Stromal cell of bone marrow (primary cell): ENCODE data around the gene SLC27A2.

Experiments used
- DNase-seq: peaks from one replicate; pipeline ENCODE4 v3.0.0-alpha.2; 2012; ENCODE audit warnings: low read depth

SLC27A2 gene

DNA sequence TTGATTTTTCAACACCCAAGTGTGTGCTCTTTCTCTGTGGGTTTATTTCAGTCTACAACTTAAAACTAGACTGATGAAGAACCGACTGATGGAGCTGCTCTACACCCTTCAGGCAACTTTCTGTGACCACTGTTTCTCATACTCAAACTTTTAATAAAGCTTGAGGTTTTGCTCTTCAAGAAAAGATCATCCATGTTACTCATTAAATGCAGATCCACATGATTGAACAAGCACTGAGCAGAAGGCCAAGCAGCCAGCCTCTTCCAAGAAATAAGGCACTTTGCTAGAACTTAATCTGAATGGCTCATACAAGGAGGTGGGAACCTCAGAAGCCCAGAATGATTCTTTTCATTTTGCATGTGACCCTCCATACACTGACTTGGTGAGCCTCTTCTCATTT, 8.7 kb downstream of the SLC27A2 start:
- DNase-seq, result no peak

DNA sequence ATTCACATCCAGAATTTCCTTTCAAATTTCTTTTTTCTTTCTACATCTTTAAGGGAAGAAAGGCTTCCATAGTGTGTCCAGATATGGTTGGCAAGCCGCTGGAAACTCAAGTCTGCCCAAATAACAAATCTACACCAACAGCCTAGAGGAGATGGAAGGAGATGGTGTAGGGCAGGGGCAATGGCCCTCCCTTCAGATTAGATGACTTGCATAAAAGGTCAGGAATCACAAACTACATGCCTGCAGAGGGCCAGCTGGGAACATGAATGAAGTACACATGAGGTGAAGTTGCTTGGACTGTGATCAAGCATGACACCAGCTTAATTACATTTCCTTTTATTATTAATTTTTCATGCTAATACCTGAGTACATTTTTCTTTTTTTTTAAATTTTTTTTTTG, 10.2 kb downstream of the SLC27A2 start:
- DNase-seq, result no peak

DNA sequence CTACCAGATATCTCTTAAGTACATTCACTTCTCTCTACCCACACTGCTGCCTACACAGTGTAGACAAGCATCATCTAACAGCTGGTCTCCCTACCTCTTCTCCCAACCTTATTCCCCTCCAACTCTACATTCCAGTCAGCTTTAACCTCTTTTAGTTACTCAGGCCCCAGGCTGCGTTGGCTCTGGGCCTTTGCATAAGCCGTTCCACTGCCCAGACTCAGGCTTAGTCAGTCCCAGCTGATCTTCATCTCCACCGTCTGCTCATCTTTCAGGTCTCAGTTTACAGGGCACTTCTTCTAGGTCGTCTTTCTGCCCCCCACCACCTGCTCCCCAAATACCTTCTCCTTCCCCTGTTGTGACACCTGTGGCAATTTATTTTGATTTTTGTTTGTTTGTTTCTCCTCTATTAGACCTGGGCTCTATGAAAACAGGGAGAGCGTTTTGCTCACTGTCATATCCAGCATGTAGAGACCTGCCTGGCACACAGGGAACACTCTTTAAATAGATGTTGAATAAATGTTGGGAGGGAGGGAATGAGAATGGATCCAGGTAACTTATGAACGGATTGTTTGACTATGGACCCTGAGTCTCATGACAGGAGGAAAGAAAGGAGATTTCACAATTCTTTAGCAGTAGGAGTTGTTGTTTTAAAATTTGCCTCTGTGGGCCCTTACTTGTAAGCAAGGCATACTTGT, 11.1 kb downstream of the SLC27A2 start:
- DNase-seq, result no peak

DNA sequence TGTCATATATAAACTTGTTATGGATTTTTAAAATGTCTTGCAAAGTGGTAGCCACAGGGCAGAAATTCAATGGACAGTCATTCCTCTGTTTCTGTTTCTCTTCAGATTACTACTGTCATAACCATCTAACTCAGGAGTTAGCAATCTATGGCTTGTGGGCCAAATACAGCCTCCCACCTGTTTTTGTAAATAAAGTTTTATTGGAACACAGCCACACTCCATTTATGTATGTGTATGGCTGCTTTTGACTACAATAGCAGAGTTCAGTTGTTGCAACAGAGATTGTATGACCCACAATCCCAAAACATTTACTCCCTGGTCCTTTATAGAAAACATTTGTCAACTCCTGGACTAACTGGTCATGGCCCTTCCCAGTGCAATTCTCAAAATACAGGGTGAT, 20.0 kb downstream of the SLC27A2 start:
- no peak for DNase-seq

DNA sequence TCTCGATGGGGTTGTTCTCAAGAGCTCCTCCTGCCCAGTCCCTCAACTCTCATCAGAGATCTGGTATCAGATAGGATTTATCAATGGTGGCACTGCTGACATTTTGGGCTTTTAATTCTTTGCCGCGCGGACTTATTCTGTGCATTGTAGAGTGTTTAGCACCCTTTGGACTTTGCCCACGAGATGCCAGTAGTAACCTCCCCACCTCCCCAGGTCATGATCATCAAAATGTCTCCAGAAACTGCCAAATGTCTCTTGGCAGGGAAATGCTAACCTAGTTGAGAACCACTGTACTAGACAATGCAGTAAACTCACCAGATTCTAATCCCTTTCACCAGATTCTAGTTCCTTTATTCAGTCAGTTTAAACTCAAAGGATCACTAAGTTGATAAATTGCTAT, 24.0 kb downstream of the SLC27A2 start:
- DNase-seq, result no peak

DNA sequence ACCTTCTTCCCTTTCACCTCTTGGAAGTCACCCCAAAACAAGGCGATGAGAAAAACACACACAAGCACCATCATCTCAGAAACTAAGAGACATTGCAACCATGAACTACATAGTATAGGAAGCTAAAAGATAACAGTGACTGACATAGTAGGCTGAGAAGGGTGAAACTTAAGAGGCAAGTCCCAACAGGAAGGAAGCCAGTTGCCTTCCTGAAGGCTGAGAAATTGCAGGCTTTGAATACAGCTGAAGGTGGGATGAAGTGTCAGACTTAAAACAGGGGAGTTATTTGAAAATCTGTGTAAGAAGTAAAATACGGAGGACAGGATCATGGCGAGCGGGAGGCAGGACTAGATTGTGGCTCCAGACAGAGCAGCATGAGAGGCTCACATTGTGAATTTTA, 27.8 kb downstream of the SLC27A2 start:
- DNase-seq, result no peak

DNA sequence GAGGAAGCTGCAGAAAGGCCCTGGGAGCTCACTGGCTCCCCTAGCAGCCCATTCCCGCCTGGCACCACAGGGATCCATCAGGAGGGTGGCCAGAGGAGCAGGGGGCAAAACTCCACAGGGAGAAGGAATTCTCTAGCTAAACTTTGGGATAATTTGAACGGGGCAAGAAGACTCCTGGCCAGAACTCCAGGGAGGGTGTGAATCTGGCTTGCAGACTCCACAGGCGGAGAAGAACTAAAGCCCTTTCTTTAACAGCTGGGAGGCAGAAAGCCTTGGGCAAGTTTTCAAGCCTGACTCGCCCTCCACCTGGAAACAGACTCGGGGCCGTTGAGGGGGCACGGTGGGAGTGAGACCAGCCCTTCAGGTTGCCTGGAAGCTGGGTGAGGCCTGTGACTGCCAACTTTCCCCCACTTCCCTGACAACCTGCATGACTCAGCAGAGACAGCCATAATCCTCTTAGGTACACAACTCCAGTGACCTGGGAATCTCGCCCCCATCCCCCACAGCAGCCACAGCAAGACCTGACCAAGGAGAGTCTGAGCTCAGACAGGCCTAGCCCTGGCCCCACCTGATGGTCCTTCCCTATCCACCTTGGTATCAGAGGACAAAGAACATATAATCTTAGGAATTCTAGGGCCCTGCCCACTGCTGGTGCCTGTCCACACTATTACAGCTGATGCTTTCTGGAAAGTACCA, 28.6 kb downstream of the SLC27A2 start:
- DNase-seq, result no peak

DNA sequence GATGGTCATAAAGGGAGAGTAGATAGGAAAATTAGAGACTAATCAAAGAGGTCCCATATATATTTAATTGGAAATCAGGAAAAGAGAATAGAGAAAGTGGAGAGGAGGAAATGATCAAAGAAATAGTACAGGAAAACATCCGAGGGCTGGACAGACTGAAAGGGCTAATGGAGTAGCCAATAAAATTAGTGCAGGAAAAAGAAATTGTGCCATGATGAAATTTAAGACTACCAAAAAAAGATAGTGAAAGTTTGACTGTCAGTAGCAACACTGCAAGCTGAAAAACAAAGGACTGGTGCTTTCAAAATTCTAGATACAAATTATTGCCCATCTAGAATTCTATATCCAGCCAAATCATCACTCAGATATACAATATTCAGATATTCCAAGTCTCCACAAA, 36.3 kb downstream of the SLC27A2 start:
- no peak for DNase-seq

DNA sequence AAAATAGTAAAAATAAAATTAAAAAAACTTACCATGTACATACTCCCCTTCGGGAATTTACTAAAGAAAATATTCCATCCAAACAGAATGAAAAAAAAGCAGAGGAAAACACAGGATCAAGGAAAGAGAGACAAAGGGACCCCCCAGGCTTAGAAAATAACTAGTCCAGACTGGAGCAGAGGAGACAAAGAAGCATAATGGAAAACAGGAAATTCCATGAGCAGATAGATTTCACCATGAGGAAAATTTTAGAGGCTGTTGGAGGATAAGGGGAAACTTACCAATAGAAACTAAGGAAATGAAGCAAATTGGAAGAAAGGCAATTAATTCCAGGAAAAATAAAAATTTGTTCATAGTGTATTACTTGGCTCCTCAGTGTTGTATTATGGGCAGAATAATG, 36.7 kb downstream of the SLC27A2 start:
- no peak for DNase-seq

DNA sequence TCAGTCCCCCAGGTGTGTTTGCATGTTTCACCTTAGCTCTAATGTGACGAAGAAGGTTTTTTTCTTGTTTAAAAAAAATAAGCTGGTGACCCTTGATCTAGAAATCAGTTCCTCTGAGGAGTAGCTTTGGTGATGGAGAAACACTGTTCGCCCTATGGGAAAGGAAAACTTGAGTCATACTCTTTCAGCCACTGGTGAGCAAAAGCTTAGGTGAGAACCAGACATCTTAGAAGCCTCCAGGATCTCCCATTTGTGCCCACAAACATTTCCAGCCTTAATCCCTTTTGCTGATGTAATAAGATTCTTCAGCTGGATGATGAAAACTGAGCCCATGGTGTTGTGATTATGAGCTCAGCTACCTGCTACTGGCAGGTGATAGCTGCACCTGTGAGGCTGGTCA, 37.8 kb downstream of the SLC27A2 start:
- no peak for DNase-seq

DNA sequence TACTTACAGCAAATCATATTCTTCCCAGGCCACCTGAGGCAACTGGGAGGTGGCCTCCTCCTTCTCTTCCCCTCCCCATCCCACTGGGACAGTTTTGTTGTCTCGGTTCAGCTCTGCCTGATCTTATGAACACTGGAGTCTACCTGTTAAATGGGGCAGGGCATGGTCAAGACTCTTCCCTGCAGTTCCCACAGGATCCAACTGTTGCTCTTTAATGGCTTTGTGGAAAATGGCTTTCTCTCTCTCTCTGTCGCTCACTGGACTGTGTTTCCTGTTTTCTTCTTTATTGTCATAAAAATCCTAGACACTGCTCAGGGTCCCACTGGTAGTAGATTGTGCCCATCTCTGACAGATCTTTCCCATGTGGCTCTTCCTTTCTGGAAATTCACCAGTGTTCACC, 40.2 kb downstream of the SLC27A2 start:
- DNase-seq, result no peak

DNA sequence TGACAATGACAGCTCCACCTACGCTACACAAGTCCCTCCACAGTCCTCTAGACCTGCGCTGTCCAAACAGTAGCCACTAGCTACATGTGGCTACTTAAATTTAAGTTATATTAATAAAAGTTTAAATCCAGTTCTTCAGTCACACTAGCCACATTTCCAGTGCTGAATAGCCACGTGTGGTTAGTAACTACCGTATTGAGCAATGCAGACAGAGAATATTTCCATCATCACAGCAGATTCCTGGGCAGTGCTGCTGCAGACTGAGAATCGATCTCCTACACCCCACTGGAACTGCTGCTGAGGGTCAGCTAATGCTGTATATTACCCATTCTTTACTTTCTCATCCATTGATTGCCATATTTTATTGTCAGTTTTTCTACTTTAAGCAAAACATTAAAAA, 42.6 kb downstream of the SLC27A2 start:
- DNase-seq, result no peak

DNA sequence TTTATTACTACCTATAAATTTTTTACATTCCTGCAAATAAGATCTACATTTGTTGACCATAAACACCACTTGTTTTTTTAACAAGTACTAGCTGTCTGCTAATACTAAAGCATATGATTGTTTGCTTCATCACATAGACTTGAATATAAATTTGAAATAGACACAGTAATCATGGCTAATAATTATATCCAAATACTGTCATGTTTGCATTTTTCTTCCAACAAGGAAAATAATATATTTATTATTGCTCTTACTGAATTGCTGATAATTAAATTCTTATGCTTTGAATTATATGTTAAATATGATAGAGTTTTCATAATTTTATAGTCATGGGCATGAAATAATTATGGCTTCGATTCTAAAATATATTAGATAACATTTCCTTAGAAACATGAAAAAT, 43.1 kb downstream of the SLC27A2 start:
- no peak for DNase-seq

DNA sequence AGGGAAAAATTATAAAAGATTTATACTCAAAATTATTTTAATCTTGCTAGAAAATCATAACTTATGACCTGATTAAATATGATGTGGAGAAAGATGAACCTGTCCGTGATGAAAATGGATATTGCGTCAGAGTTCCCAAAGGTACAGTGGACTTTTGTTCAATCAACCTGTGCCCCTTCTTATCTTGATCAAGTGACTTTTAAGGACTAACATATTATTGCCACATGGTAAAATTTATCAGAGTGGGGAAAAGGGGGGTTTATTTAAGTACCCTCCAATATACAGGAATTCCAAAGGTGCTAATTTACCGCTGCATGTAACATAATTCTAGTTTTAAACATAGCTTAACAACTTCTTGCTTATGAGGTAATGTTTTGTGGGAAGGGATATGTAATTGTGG, 43.9 kb downstream of the SLC27A2 start:
- DNase-seq, result no peak

DNA sequence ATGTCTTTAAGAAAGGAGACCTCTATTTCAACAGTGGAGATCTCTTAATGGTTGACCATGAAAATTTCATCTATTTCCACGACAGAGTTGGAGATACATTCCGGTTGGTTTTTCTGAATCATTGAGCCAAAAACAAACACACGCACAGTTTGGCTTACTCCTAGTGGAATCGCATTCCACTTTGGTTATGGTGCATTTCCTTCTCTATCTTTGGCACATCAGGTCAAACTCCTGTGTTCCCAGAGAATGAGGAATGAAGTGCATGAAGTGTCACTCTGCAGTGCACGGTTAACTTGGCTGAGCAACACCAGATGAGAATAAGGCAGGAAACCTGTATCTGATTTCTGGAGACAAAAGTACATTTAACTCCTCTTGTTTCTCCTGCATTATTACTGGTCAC, 45.1 kb downstream of the SLC27A2 start:
- peak; percentile 38 for DNase-seq

DNA sequence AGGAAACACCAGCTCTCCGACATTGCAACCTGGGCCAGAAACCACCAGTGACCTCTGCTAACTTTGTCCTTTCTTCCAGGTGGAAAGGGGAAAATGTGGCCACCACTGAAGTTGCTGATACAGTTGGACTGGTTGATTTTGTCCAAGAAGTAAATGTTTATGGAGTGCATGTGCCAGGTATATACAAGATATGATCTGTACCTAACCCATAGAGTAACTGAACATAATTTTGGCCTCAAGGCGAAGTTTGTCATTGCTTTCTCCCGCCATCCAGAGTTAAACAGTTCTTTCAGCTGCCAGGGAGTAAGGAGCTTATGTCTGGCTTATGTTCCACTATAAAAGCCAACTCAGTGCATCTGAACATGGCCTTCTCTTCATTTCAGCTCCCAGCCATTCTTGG, 46.9 kb downstream of the SLC27A2 start:
- no peak for DNase-seq

DNA sequence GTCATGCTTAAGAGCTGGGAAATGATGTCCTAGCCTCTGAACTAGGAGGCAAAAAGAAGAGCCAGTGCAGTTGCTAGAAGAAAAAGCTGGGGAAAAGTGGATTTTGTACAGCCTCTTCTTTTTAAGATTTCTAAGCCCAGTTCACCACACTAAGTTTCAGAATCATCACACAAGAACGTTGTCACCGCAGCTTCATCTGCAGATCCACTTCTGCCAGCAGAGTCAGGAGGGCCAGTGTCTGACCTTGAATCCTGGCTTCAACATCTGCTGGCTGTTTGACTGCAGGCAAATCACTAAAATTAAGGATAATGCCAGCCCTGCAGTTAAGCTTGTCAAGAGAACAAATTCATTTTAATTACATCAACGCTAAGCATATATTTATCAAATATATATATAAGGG, 47.3 kb downstream of the SLC27A2 start:
- DNase-seq, result no peak

DNA sequence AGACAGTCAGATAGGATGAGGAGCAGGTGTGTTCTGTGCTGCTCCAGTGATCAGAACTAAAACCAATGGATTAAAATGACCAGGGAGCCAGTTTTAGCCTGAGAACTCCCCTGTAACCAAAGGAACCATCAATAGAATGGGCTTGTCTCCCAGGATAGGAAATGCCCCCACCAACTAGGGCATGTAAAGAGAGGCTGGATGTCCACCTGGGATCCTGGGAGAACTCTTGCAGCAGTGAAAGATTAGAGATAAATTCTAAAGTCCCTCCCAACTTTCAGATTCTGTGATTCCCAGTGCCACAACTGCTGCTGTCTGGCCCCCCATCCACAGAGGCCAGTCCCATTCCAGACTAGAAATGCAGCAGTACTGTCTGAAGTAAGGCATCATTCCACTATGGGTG, 49.8 kb downstream of the SLC27A2 start:
- no peak for DNase-seq

DNA sequence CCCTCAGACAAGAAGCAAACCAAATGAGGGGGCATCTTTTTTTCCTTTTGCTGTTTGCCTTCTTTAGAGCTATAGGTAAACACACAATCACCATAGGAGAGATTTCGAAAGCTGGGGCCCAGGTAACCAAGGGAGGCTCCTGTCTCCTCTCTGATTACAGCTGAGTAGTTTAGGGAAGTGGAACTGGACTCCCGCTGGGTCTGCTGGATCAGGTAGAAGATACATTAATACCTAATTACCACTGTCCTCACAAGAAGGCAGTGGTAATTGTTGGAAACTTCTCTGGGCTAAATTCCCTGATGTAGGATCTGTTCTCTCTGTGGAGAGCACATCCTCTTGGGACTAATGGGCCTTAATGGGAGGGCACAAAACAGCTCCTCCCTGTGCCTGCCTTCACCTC, 50.8 kb downstream of the SLC27A2 start:
- no peak for DNase-seq

DNA sequence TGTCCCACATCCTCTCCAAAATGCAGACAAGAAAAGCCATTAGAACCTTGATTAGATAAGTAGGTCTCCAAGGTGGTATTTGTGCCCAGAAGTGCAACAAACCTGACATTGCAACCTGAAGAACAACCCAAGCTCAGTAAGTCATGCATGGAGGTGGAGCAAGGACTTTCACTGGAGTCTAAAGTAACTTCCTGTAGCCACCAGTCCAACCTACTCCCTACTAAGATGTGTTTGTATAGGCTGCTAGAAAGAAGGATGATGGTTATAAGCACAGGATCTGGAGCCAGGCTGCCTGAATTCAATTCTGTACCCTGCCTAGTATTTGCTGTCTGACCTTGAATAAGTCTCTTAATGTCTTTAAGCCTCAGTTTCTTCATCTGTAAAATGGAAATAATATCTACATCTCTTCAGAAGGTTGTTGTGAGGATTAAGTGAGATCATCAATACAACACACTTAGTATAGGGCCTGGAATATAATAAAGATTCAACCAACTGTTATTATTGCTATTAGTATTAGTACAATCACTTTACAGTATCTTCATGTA, 51.3 kb downstream of the SLC27A2 start:
- no peak for DNase-seq

DNA sequence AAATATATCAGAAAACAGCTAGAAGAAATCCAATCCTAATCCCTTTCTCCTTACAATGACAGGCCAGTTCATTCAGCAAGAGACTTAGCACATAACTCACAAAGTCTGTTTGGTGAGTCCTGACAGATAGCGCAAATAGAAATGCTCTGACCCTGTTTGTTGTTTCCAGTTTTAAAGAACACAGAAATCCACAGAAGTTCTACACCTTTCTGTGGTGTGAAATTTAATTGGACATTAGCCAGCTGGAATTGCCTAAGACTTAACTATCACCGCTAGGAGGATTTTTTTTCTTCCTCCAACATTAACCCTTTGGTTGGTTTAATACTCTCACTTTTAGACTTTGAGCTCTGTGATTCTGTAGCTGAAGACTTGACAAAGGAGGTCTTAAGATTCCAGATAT, 52.8 kb downstream of the SLC27A2 start:
- no peak for DNase-seq

DNA sequence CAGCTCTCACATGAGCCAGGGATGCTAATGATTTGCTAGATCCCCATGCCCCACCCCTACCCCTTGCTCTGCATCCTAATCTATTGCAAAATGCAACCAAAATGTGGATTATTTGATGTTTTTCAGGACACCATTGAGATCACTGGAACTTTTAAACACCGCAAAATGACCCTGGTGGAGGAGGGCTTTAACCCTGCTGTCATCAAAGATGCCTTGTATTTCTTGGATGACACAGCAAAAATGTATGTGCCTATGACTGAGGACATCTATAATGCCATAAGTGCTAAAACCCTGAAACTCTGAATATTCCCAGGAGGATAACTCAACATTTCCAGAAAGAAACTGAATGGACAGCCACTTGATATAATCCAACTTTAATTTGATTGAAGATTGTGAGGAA, 53.8 kb downstream of the SLC27A2 start:
- DNase-seq, result no peak

DNA sequence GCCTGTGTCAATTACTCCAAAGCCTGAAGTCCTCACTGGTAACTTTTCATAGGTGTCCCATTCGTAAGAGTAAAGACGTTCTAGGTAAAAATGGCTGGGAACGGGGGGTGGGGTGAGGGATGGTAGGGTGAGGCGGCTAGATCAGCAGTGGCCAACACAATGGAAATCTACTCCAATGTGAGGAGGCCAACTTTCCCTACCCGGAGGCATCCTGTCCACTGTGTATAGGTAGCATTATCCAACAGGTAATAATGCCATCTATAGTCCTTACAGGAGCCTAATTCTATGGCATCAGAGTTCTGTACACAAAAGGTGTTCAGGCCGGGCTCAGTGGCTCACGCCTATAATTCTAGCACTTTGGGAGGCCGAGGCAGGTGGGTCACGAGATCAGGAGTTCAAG, 54.4 kb downstream of the SLC27A2 start:
- DNase-seq, result no peak

DNA sequence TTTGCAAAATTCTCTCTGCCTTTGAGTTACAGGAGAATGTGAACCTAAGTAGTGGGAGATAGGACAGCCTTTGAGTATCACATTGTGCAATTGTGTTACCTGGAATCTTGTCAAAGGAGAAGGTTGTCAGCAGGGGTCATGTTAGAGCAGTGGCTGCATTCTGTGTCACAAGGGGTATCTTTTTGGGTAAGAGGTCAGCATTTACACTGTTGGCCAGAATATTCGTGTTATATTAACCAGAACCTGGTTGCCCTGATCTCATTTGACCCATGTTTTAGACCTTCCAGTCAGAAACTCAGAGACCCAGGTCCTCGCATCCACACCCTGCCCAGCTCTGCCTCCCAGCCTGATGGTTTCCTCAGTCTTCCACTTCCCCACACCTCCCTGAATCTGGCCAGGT, 56.3 kb downstream of the SLC27A2 start:
- DNase-seq, result no peak
